Liver (tissue), 9 donors: ENCODE results near the gene MYOM1. TPM values are rescaled to one million over a fixed set of nuclear protein-coding genes. Genes with fewer than 3 reads are reported as not detected.
A peak's percentile ranks its signal among the peaks of the same experiment; 100 is the strongest.

Experiments
- DNase-seq: peaks from one replicate; pipeline ENCODE4 v3.0.0-alpha.2; 2017; ENCODE audit warnings: low spot score
- H3K27ac ChIP-seq, 2 donors: one replicate each; pipeline ENCODE4 v1.7.0; 2013; ENCODE audit warnings: inconsistent platforms in 2 of 2, low read length in 2 of 2, control low read depth in 1 of 2, low read depth in 1 of 2, mild to moderate bottlenecking in 1 of 2
- H3K27me3 ChIP-seq, 4 donors: one replicate each; pipeline versions ENCODE4 v1.6.1 to v1.7.0; 2013; ENCODE audit warnings: low read length in 3 of 4, inconsistent platforms in 1 of 4, mild to moderate bottlenecking in 1 of 4, moderate library complexity in 1 of 4; ENCODE audit not compliant: control insufficient read depth in 4 of 4, insufficient read depth in 4 of 4
- H3K36me3 ChIP-seq, 4 donors: one replicate each; pipeline versions ENCODE4 v1.6.1 to v1.7.0; 2013; ENCODE audit warnings: low read length in 3 of 4, mild to moderate bottlenecking in 3 of 4, low read depth in 1 of 4, moderate library complexity in 1 of 4; ENCODE audit not compliant: control insufficient read depth in 4 of 4, insufficient read depth in 3 of 4
- H3K4me1 ChIP-seq, 4 donors: one replicate each; pipeline versions ENCODE4 v1.6.1 to v1.7.0; 2013; ENCODE audit warnings: low read length in 3 of 4, mild to moderate bottlenecking in 3 of 4, moderate library complexity in 1 of 4; ENCODE audit not compliant: control insufficient read depth in 4 of 4, insufficient read depth in 4 of 4
- H3K4me3 ChIP-seq, 3 donors: one replicate each; pipeline versions ENCODE4 v1.6.1 to v1.7.0; 2013; ENCODE audit warnings: low read length in 3 of 3, control low read depth in 1 of 3, low read depth in 1 of 3, mild to moderate bottlenecking in 1 of 3
- H3K9ac ChIP-seq, 2 donors: one replicate each; pipeline ENCODE4 v1.7.0; 2013; ENCODE audit warnings: low read length in 2 of 2, mild to moderate bottlenecking in 2 of 2, moderate library complexity in 2 of 2, control low read depth in 1 of 2, low read depth in 1 of 2
- H3K9me3 ChIP-seq, 4 donors: one replicate each; pipeline versions ENCODE4 v1.6.1 to v1.7.0; 2013; ENCODE audit warnings: low read length in 3 of 4; ENCODE audit not compliant: control insufficient read depth in 4 of 4
- ATF3 ChIP-seq: IDR thresholded peaks from 2 replicates; pipeline ENCODE4 v1.6.1; 2016; ENCODE audit warnings: antibody characterized with exemption
- CTCF ChIP-seq: fragments of 150-350 bp; IDR thresholded peaks from 2 replicates; pipeline ENCODE4 v1.5.1; 2017; ENCODE audit warnings: improper control_type of control experiment, low read depth, low read length; ENCODE audit not compliant: missing input control
- EGR1 ChIP-seq, 2 donors: IDR thresholded peaks; 2 replicates each; pipeline ENCODE4 v1.6.1; 2016 to 2018; ENCODE audit warnings: antibody characterized with exemption in 2 of 2, low read depth in 2 of 2
- FOXA1 ChIP-seq: IDR thresholded peaks from 2 replicates; pipeline ENCODE4 v1.6.1; 2016; ENCODE audit warnings: antibody characterized with exemption
- FOXA2 ChIP-seq: IDR thresholded peaks from 2 replicates; pipeline ENCODE4 v1.6.1; 2016; ENCODE audit warnings: antibody characterized with exemption
- GABPA ChIP-seq, 2 donors: IDR thresholded peaks in 1 of 2; conservative IDR thresholded peaks in 1 of 2; 2 replicates each; pipeline ENCODE4 v1.6.1; 2016; ENCODE audit warnings: antibody characterized with exemption in 2 of 2, mild to moderate bottlenecking in 1 of 2, moderate library complexity in 1 of 2
- HNF4A ChIP-seq, 2 donors: conservative IDR thresholded peaks; 2 replicates each; pipeline ENCODE4 v1.6.1; 2016; ENCODE audit warnings: antibody characterized with exemption in 2 of 2, mild to moderate bottlenecking in 2 of 2
- HNF4G ChIP-seq: IDR thresholded peaks from 2 replicates; pipeline ENCODE4 v1.6.1; 2016; ENCODE audit warnings: antibody characterized with exemption
- JUND ChIP-seq, 2 donors: IDR thresholded peaks; 2 replicates each; pipeline ENCODE4 v1.6.1; 2016; ENCODE audit warnings: antibody characterized with exemption in 2 of 2
- MAX ChIP-seq: IDR thresholded peaks from 2 replicates; pipeline ENCODE4 v1.6.1; 2016; ENCODE audit warnings: antibody characterized with exemption
- NR2F2 ChIP-seq: IDR thresholded peaks from 2 replicates; pipeline ENCODE4 v1.6.1; 2016; ENCODE audit warnings: antibody characterized with exemption
- RAD21 ChIP-seq, 2 donors: IDR thresholded peaks; 2 replicates each; pipeline ENCODE4 v1.6.1; 2016; ENCODE audit warnings: antibody characterized with exemption in 2 of 2, mild to moderate bottlenecking in 2 of 2
- REST ChIP-seq: IDR thresholded peaks from 2 replicates; pipeline ENCODE4 v1.6.1; 2016; ENCODE audit warnings: antibody characterized with exemption, mild to moderate bottlenecking
- RXRA ChIP-seq, 2 donors: IDR thresholded peaks; 2 replicates each; pipeline ENCODE4 v1.6.1; 2017 to 2018; ENCODE audit warnings: antibody characterized with exemption in 2 of 2, mild to moderate bottlenecking in 1 of 2
- SP1 ChIP-seq: IDR thresholded peaks from 2 replicates; pipeline ENCODE4 v1.6.1; 2018; ENCODE audit warnings: antibody characterized with exemption, mild to moderate bottlenecking
- TAF1 ChIP-seq: conservative IDR thresholded peaks from 2 replicates; pipeline ENCODE4 v1.6.1; 2016; ENCODE audit warnings: antibody characterized with exemption, mild to moderate bottlenecking
- YY1 ChIP-seq: IDR thresholded peaks from 2 replicates; pipeline ENCODE4 v1.6.1; 2016; ENCODE audit warnings: antibody characterized with exemption, mild to moderate bottlenecking
- ZBTB33 ChIP-seq: IDR thresholded peaks from 2 replicates; pipeline ENCODE4 v1.6.1; 2016; ENCODE audit warnings: antibody characterized with exemption
- WGBS: extraction: QIAGEN DNeasy Blood & Tissue Kit; methylation state at CpG from one replicate; pipeline ENCODE4 v1.1.7; 2013; 5-methylcytosine and 5-hydroxymethylcytosine counted together
- polyA plus RNA-seq, 2 donors: library from polyadenylated mRNA; stranded (reverse) in 1 of 2; unstranded in 1 of 2; fragments of 200-250 nt in 1 of 2; fragments of >200 nt in 1 of 2; fragmentation: Nextera tagmentation in 1 of 2; extraction: Ambion mirVana in 1 of 2; gene quantifications; one replicate each; pipeline versions ENCODE4 v1.2.1 to v1.2.3, GENCODE V29; 2013 to 2015
- total RNA-seq, 2 donors: library from RNA; depleted of rRNA; stranded (reverse); fragments of >200 nt; gene quantifications; one replicate each; pipeline ENCODE4 v1.2.3, GENCODE V29; 2014
- donor health status: healthy.
- donor health status: healthy.
- donor health status: healthy.
- donor health status: healthy.
- donor health status: healthy.

The MYOM1 gene
- total and polyA plus RNA-seq, 4 donors, result 10.1 to 48.4 (median 21.3) TPM

GRCh38 chr18:3119401-3120341 lies 100.1 kb downstream of the MYOM1 start:
- Histone ChIP-seq H3K9ac (peak overlapping the region in 1 of 2 donors; percentile 8), H3K36me3 (peaks cover 0 to 2% (median 0%) of the 10 kb centered on the region in 4 donors), H3K27ac (peak overlapping the region; percentile 6 to 81), H3K9me3 (no peaks in the 10 kb centered on the region), H3K4me1 (peaks cover 0 to 13% (median 10%) of the 10 kb centered on the region in 4 donors), H3K4me3 (no peak overlapping the region), H3K27me3 (no peaks in the 10 kb centered on the region)
- DNase-seq, result no peak
- TF ChIP-seq MAX (no peak), REST (no peak), SP1 (no peak), CTCF (no peak), FOXA1 (no peak), ZBTB33 (no peak), FOXA2 (no peak), JUND (IDR thresholded peaks at IDR 0.05) (peak in 1 of 2 donors; percentile 68), EGR1 (IDR thresholded peaks at IDR 0.05; ENCODE audit: low read depth in 2 of 2) (no peak), TAF1 (no peak), NR2F2 (no peak), HNF4G (no peak), ATF3 (no peak), RAD21 (IDR thresholded peaks at IDR 0.05) (no peak), GABPA (IDR thresholded peaks at IDR 0.05 in 1 of 2, conservative IDR thresholded peaks at IDR 0.05 in 1 of 2) (no peak), RXRA (IDR thresholded peaks at IDR 0.05) (peak in 1 of 2 donors; percentile 68), HNF4A (conservative IDR thresholded peaks at IDR 0.05) (peak in 1 of 2 donors; percentile 33), YY1 (peak; percentile 13)
- WGBS, result 91% methylated on average over 12 of the region's 12 CpGs
